Gastroesophageal sphincter (tissue), 3 donors: ENCODE measurements around the gene FZD7.

ENCODE experiments used
- CTCF ChIP-seq, 4 experiments: fragments of 200-600 bp in 2 of 4; fragments of 450-650 bp in 2 of 4; sonication (generic) in 1 of 4; IDR thresholded peaks; one replicate each; pipeline ENCODE4 v1.5.1; 2017 to 2019; ENCODE audit warnings: antibody characterized with exemption in 4 of 4, mild to moderate bottlenecking in 2 of 4, moderate library complexity in 2 of 4
- EP300 ChIP-seq: sonication (generic); formaldehyde crosslinking; IDR thresholded peaks from one replicate; pipeline ENCODE4 v1.6.1; 2017; ENCODE audit warnings: antibody characterized with exemption, mild to moderate bottlenecking
- POLR2A ChIP-seq, 2 donors: fragments of 450-650 bp; IDR thresholded peaks; one replicate each; pipeline ENCODE4 v1.6.1; 2017; ENCODE audit warnings: antibody characterized with exemption in 2 of 2, mild to moderate bottlenecking in 2 of 2, moderate library complexity in 1 of 2

GRCh38 chr2:201996006-201996405 is 37.6 kb upstream of the FZD7 start:
- TF ChIP-seq CTCF (IDR thresholded peaks at IDR 0.05) (no peak), EP300 (no peak), POLR2A (IDR thresholded peaks at IDR 0.05) (no peak)
